Fibroblast of skin of left biceps (primary cell): ENCODE data around the gene RPS21.
"Not testable (repeated sequence)": the region's sequence is repeated elsewhere in the genome, so short reads cannot be mapped to it uniquely, and the experiment has no call there.

Source experiments
- DNase-seq, 2 experiments: peaks; one replicate each; pipeline ENCODE4 v3.0.0-alpha.2; 2013; ENCODE audit warnings: low read depth in 2 of 2

RPS21 gene

DNA sequence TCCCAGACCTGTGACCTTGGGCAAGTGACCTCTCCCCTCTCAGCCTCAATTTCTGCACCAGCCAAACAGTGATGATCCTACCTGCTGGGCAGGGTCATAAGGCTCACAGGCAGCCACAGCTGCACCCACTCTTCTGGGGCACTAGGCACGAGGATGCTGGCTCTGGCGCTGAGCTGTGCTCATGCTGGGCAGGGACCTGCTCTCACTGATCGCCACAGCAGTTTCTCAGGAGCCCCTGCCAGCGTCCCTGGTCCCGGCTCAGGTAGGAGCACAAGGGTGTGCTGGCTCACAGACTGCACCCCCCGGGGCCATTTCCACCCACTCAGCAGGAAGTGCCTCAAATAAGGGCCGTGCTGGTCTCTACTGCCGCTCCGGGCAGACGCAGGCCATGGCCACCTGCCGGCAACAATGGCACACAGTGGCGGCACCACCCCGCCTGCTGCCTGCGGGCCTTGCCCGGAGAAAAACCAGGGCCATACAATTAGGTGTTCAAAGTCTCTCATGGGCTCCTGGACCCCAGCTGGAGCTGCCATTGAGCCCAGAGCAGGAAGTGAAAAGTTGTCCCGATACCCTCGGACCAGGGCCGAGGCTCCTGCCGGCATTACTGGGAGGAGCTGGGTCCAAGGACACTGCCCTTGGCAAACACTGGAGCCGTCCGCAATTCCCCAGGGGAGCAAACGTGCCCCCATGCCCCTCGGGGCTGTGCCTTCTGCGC is 24.7 kb downstream of the RPS21 start:
- no peak for DNase-seq

DNA sequence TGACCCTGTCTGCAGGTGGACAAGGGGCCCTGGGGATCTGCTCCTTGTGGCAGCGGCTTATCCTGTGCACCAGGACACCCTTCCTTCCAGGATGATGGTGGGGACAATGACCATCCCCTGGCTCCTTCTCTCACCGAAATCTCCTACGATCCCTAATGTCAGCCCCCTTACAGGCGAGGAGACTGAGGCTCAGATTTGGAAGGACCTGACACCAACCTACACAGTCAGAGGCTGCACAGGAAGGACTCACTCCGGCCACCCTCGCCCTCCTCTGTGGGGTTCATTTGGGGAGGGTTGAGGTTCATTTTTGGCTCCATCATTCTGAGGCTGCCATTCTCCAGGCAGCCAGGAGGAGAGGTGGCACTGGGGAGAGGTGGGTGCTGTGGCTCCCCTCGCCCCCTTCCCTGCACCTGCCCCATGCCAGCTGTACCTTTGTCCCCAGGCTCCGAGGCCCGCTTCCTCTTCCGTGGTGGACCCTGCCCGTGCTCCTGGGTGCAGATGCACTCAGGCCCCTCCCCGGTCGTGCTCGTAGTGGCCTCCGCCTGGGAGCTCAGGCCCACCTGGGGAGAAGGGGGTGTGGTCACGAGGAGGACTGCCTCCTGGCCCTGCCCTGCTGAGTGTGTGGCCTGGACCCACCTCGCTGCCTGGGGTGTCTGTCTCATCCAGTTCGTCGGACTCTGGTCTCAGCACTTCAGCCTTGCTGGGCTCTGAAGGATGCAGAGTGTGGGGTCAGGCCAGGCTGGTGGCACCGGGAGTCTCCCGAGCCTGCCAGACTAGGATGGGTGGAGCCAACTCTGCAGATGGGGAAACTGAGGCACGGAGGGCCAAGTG is 25.5 kb downstream of the RPS21 start:
- DNase-seq, result no peak

DNA sequence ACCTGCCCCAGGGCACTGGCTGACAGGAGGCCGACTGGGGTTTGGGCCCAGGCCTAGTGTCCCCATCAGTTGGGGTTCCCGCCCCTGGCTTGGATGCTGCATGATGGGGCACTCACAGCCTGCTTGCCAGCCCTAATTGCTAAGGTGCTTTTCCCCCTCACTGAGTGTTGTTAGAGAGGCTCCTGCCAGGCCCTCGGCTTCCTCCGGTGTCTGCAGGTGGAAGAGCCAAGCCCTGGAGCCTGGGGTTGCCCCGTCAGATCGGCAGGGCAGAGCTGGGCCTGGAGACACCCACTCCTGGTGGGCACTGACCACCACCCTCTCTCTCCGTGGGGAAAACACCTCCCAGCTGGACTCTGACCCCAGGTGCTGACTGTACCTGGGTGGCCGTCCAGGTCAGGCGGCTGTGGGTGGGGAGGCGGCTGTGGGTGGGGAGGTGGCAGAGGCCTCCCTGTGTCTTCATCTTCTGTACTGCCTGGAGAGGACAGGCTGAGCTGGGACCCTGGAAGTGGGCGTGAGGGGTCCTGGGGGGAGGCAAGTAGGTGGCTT is 26.2 kb downstream of the RPS21 start:
- no peak for DNase-seq

DNA sequence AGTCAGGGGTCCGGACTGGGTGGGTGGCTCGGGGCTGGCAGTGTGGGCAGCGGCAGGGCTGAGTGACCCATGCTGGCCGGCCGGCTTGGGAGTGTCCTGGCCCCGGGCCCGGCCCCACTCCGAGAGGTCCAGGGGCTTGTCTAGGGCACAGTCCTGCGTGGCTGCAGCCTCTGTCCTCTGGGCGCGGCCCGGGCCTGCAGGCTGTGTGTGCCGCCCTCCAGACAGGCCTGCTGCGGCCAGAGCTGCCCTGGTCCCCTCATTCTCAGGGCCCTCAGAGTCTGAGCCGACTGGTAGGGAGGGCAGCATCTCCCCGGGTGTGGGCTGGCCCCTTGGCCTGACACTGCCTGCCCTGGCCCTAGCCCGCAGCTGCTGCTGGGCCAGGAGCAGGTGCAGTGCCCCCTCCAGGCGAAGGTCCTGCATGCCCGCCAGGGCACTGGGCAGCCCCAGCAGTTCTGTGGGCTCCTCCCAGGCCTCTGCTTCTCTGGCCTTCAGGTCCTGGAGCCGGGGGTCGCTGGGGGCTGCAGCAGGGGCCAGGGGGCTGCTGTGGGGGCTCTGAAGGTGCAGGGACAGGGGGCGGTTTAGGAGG is 27.1 kb downstream of the RPS21 start:
- DNase-seq, result no peak

DNA sequence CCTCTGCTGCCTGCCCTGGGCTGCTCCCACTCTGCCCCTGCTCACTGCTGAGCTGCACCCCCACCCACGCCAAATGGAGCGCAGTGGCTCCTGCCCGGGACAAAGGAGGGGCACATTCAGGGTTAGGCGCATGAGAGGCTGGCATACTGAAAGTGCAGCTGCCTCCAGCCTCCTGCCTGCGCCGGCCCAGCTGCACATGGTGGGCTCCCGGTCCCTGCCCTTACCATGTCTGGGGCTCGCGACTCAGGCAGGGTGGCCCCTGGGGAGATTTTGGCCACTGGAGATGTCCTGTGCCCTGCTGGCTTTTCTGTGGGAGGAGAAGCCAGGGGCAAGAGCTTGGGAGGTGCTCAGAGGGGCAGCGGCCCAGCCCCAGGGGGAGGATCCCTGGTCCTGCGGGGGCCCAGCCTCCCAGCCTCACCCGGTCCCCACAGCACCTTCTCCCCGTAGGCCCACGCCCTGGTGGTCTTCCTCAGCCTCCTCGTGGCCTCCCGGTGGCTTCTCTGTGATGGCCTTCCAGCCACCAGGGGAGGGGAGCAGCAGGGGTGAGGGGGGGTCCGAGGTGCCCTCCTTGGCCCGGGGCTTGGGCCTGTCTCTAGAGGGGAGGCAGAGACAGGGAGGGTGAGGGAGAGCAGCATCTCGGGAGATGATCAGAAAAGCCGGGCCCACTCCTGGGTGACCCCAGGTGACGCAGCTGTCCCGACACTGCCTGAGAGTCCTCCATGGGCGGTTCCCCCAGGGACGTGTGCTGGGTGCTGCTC is 28.6 kb downstream of the RPS21 start:
- DNase-seq, result no peak

DNA sequence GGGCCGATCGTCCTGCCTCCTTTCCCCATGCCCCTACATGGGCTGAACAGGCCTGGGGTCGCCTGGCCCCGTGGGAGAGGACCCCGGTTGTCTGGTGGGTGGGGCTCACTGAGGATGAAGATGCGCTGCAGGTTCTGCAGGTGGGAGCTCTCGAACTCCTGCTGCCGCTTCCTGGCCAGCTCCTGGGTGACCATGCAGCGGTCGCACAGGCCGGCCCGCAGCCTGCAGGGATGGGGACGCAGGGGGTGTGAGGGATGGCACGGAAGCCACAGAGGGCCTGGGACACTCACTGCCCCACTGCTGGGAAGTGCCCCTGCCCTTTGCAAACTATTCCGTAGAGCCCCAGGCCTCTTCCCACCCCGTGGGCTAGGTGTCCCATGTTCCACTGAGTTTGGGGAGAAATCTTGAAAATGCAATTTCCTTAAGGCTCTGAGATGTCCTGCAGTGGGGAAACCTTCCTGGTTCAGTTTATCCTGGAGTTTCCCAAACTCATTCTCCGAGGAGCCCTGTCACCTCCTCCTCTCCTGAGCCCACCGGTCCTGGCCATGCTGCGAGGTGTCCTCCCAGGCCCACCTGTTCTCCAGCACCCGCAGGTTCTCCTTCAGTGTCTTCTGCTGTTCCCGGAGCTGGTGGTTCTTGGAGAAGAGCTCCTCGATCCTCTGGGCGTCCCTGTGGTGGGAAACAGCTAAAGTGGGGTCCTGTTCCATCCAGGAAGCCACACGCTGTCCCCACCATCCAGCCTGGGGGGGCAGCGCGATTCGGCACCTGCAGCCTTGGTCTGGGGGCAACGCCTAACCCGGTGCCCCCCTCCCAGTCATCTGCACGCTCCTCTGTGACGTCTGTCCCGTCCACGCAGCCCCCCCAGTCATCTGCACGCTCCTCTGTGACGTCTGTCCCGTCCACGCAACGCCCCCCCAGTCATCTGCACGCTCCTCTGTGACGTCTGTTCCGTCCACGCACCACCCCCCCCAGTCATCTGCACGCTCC is 30.0 kb downstream of the RPS21 start:
- no peak for DNase-seq

DNA sequence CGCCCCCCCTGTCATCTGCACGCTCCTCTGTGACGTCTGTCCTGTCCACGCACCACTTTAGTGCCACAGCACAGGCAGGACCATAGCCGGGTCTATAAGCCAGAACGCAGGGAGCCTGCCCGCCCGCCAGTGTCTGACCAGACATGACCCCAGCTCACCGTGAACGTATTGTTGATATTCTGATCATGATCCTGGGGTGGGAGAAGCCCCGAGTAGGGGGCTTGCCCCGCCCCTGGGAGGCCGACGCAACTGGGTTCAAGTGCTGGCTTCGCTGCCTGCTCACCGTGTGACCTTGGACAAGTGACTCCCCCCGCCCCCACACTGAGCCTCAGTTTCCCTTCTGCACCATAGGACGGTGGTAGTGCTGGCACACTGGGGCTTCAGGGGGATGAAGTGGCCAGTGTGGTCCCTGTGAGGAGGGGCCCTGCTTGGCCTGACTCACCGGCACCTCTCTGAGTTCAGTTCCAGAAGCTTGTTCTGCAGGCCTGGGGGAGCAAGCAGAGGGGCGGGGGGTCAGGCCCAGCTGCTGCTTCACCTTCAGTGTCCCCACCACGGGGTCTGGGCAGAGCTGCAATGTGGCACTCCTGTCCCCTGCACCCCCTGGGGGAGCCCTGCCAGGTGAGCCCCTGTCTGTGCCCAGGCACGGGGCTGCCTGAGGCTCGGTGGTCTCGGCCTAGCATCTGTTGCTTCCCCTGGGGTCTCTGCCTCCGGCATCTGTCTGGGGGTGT is 31.2 kb downstream of the RPS21 start:
- DNase-seq, result no peak

DNA sequence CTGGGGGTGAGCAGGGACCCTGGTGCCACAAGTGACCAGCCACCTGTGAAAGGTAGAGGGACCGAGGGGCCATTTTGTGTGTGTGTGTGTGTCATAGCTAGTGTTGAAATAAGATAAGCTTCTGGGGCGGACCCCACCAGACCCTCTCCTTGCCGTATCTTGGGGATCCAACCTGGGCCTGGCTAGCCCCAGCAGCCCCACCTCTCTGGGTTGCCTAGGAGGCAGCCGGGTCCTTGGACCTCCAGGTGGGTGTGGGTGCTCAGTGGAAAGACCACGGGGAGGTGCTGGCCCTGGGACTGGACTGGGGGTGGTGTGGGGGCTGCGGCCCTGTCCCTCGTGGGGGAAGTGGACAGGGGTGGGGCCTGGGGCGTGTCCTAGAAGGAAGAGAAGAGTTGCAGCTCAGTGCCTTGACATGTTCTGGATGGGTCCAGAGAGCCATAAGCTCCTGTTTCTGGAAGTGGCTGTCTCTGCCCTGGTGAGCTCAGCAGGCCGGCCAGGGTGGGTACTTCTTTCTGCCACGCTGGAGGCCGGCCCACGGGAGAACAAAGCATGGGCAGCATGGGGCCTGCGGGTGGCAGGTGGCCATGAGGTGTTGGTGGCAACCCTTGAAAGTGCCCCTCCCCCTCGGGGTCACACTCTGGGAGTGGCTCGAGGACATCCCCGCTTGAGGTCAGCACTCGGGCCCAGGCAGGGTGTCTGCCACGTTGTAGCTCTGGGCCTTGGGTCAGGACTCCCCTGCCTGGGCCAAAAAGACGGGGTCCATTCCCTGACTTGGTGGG is 32.0 kb downstream of the RPS21 start:
- DNase-seq, result no peak

DNA sequence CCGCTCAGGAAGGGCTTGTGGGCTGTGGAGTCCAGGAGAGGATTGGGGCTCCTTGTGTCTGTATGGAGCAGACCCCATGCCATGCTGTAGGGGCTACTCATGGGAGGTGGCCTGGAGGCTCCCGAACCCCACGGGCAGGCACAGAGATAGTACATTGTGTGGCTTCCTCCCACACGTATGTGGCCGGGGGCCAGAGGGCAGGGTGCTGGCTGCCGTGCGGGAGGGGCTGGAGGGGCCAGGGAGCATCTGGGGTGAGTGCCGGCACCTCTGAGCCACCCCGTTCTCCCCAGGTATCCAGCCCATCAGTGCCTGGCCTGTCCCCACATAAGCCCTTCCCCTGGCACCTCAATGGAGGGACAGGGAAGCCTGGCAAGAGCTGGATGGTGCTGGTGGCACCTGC is 32.9 kb downstream of the RPS21 start:
- no peak for DNase-seq

DNA sequence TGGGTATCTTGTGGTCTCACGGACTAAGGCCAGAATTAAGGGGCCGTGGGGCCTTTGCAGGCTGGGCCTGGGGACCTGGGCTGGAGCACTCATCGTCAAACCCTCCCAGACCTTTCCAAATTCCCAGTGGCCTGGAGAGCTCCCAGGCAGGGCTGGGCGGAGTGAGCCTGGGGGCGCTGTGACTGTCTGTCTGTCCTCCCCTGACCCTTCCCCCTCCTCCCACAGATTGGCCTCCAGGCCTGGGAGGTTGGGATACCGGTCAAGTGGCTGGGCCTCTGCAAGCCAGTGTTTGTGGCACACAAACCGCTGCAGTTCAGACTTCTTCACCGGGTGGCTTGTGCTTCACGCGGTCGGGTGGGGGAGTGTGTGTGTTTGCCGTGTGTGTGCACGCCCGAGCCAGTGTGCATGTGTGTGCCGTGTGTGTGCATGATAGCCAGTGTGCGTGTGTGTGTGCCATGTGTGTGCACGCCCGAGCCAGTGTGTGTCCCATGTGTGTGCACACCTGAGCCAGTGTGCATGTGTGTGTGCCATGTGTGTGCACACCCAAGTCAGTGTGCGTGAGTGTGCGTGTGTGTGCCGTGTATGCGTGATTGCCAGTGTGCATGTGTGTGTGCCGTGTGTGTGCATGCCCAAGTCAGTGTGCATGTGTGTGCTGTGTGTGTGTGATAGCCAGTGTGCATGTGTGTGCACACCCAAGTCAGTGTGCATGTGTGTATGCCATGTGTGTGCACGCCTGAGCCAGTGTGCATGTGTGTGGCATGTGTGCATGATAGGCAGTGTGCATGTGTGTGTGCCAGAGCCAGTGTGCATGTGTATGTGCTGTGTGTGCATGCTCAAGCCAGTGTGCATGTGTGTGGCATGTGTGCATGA is 34.2 kb downstream of the RPS21 start:
- DNase-seq, result no peak

DNA sequence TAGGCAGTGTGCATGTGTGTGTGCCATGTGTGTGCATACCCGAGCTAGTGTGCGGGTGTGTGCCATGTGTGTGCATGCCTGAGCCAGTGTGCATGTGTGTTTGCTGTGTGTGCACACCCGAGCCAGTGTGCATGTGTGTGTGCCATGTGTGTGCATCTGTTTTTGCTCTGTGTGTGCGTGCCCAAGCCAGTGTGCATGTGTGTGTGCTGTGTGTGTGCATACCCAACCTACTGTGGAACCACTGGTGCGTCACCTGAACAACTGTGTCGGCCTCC is 34.8 kb downstream of the RPS21 start:
- DNase-seq, result no peak

DNA sequence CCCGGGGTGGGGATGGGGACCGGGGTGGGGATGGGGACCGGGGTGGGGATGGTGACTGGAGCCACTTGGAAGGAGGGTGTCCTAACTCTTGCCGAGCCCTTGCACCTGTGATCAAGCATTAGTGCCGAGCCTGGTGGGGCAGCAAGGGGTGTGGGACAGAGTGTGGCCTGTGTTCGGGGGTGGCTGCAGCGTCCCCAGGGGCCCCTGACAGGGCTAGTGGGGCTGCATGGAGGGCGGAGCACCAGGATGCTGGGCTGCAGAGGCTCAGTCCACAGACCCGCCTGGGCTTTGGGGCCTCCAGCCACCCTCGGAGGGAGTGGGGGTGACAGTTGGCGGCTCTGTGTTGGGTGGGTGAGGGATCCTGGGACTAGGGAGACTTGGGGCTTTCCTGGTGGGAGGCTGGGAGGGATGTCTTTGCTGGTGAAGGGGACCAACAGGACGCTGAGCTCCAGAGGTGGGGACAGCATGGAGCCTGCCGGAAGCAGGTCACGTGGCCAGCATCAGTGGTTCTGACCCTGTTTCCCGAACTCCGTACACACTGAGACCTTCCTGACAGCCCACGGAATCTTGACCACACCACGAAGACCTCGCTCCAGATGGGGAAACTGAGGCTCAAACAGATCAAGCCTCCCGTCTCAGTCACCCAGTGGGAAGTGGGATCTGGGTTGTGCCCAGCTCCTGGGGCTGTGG is 35.9 kb downstream of the RPS21 start:
- no peak for DNase-seq

DNA sequence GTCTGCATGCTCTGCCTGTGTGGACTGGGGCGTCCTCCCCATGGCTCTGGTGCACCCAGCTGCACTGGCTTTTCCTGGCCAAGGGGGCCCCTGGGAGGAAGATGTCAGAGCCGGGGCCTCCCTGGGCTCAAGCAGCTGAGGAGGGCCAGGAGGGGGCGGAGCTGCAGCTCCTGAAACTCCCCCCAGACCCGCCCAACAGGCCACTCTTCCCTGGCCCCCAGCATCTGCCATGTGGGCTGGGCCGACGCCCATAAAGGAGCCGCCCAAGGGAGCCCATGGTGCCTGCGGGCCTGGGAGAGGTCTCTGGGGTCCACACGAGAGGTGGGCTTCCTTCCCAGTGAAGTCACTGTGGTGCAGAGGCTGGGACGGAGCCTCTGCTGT is 36.4 kb downstream of the RPS21 start:
- DNase-seq, result no peak

DNA sequence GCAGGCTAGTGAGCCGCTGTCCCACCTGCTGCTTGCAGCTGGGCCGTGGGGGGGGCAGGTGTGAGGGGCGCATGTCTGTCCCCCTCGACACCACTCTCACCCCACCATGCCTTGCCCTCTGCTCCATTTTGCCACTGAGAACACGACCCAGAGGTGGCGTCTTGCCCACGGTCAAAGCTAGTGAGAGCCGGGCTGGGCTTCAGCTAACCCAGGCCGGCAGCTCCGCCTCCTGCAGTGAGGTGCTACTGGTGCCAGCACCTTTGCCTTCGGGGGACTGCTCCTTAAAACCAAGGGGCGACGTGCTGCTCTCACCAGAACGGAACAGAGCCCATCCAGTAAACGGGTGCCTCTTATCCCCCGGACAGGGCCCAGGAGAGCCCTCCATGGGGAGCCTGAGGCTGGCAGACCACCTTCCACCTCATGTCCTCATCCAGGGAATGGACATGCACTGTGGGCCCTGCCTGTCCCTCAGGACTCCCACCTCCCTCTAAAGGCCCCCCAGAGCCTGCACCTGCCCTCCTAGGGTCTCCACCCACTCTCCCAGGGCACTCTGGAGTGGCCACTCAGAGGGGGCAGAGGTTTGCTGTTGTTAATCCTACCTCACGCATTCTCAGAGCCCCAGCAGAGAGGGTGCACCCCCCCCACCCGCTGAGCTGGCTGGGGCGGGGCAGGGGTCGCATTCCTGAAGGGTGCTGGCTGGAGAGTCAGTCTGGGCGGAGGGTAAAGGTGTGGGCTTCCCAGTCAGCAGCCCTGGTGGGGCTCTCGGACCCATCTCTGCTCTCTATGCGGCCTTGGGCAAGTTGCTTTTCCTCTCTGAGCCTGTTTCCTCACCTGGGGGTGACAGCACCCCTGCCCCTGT is 37.6 kb downstream of the RPS21 start:
- DNase-seq, result no peak

DNA sequence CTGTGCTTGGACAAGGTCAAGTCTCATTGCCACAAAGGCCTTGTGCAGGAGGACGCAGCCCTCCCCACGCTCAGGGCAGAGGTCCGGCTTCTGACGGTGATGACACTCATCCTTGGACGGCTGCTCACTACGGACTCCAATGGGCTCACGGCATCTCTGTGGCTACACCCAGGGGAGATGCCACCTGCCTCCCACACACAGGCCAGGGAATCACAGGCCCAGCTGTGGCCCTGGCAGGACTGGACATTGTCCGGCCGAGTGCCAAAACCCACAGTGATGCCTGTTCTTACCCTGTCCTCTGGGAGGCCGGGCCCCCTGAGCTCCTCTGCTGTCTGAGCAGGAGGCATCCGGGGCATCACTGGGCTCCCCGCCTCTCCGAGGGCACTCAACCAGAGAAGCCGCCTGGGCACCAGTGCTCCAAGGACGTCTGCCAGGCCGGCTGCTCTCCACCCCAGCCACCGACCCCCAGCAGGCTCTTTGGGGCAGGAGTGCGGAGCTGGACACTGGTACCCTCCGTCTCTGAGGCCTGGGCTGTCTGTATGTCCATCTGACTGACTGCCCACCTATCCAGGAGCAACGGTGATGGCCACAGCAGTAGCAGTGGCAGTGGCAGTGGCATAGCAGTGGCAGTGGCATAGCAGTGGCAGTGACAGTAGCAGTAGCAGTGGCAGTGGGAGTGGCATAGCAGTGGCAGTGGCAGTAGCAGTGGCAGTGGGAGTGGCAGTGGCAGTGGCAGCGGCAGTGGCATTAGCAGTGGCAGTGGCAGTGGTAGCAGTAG is 38.6 kb downstream of the RPS21 start:
- no peak for DNase-seq

DNA sequence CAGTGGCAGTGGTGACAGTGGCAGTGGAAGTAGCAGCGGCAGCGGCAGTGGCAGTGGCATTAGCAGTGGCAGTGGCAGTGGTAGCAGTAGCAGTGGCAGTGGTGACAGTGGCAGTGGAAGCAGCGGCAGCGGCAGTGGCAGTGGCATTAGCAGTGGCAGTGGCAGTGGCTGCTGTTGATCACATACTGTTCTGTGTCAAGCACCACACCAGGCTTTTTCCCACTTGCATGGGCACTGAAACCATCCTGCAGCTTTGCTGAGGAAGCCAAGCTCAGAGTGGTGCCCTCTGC is 39.1 kb downstream of the RPS21 start:
- DNase-seq, result not testable (repeated sequence)
